ENCODE data around the gene PLEKHG4B. TPM values are rescaled to one million over a fixed set of nuclear protein-coding genes. Genes with fewer than 3 reads are reported as not detected.

Gene PLEKHG4B
- polyA plus RNA-seq, 1 of the 3 experiments (the other 2 are of a cell fraction) = 0.18 TPM

GRCh38 chr5:110270-110888 lies 18.4 kb downstream of the PLEKHG4B start:
- no peaks in the 10 kb centered on the region for H4K20me1 ChIP-seq (ENCODE audit: insufficient read depth)
- H3K27ac ChIP-seq (ENCODE audit: low read depth in 2 of 2, low read length in 1 of 2) = no peak overlapping the region
- H3K4me2 ChIP-seq = no peak overlapping the region
- DNase-seq = no peak
- no peaks in the 10 kb centered on the region; a peak in 1 of 4 replicates for H3K4me1 ChIP-seq (ENCODE audit: control insufficient read depth in 1 of 2, insufficient read depth in 2 of 2, low read depth in 1 of 2, low read length in 1 of 2)
- ChIA-PET POLR2A (no interaction called here), CTCF (no interaction called here)
- peaks cover 1% of the 10 kb centered on the region; the same call in 1 of the 2 replicates for H3K27me3 ChIP-seq (ENCODE audit: insufficient read depth)
- WGBS (ENCODE audit: low lambda C conversion rate) = 63% methylated on average over 26 of the region's 26 CpGs
- H3K9ac ChIP-seq = no peak overlapping the region
- TF ChIP-seq TCF12 (IDR thresholded peaks at IDR 0.05) (no peak), USF2 (IDR thresholded peaks at IDR 0.05; ENCODE audit: borderline replicate concordance, low read depth, low read length) (no peak), FOXJ3 (CRISPR knock-in tag; IDR thresholded peaks at IDR 0.05) (no peak), FOSL2 (IDR thresholded peaks at IDR 0.05; ENCODE audit: borderline replicate concordance, low read depth) (no peak), USF1 (IDR thresholded peaks at IDR 0.05; ENCODE audit: borderline replicate concordance, low read depth) (no peak), TAF1 (IDR thresholded peaks at IDR 0.05; ENCODE audit: borderline replicate concordance, low read depth, low read length) (no peak), MEF2A (IDR thresholded peaks at IDR 0.05; ENCODE audit: borderline replicate concordance, low read depth) (no peak), GABPA (IDR thresholded peaks at IDR 0.05; ENCODE audit: low read depth) (no peak), NFIC (IDR thresholded peaks at IDR 0.05; ENCODE audit: borderline replicate concordance) (no peak), RFX5 (IDR thresholded peaks at IDR 0.05; ENCODE audit: low read length) (no peak), CTCF (IDR thresholded peaks at IDR 0.05) (no peak), JUND (IDR thresholded peaks at IDR 0.05) (no peak), POLR2AphosphoS5 (IDR thresholded peaks at IDR 0.05; ENCODE audit: low read depth, low read length) (no peak)
- H2AFZ ChIP-seq (ENCODE audit: low read depth) = no peak overlapping the region
- H3K9me2 ChIP-seq = no peaks in the 10 kb centered on the region
- H3K79me2 ChIP-seq (ENCODE audit: insufficient read depth) = no peaks in the 10 kb centered on the region
- no peaks in the 10 kb centered on the region for H3K9me3 ChIP-seq
- H3K36me3 ChIP-seq (replicated peaks in 1 of 2; ENCODE audit: control insufficient read depth in 1 of 2, insufficient read depth in 2 of 2, low read length in 1 of 2) = no peaks in the 10 kb centered on the region
- no peak overlapping the region for H3K4me3 ChIP-seq (ENCODE audit: low read depth in 2 of 2, low read length in 1 of 2)
- H3F3A ChIP-seq (replicated peaks; ENCODE audit: insufficient read depth) = no peaks in the 10 kb centered on the region

GRCh38 chr5:111171-111570 lies 19.2 kb downstream of the PLEKHG4B start:
- H2AFZ ChIP-seq (ENCODE audit: low read depth) = no peak overlapping the region
- no peak for TF ChIP-seq ELF1 (IDR thresholded peaks at IDR 0.05)
- TF ChIP-seq FOXJ3 (CRISPR knock-in tag; IDR thresholded peaks at IDR 0.05) = no peak
- TF ChIP-seq RCOR1 (IDR thresholded peaks at IDR 0.05; ENCODE audit: low read length) = no peak
- no peak for TF ChIP-seq USF1 (IDR thresholded peaks at IDR 0.05; ENCODE audit: borderline replicate concordance, low read depth)
- no peak for TF ChIP-seq RAD21 (IDR thresholded peaks at IDR 0.05; ENCODE audit: low read length)
- no peak for TF ChIP-seq MEF2A (IDR thresholded peaks at IDR 0.05; ENCODE audit: borderline replicate concordance, low read depth)
- TF ChIP-seq PBX3 (IDR thresholded peaks at IDR 0.05) = no peak
- no peak for TF ChIP-seq SIN3A (IDR thresholded peaks at IDR 0.05; ENCODE audit: borderline replicate concordance, low read depth, low read length)
- no peak for TF ChIP-seq MXI1 (IDR thresholded peaks at IDR 0.05; ENCODE audit: low read depth, low read length)
- no peak for TF ChIP-seq JUND (IDR thresholded peaks at IDR 0.05)
- TF ChIP-seq IRF3 (IDR thresholded peaks at IDR 0.05; ENCODE audit: low read depth, low read length) = no peak
- no peak for TF ChIP-seq GABPA (IDR thresholded peaks at IDR 0.05; ENCODE audit: low read depth)
- no peak for TF ChIP-seq NRF1 (IDR thresholded peaks at IDR 0.05; ENCODE audit: low read depth, low read length)
- TF ChIP-seq EP300 (IDR thresholded peaks at IDR 0.05; ENCODE audit: borderline replicate concordance in 1 of 2, low read depth in 1 of 2, low read length in 1 of 2) = no peak
- TF ChIP-seq TCF12 (IDR thresholded peaks at IDR 0.05) = no peak
- TF ChIP-seq YY1 (IDR thresholded peaks at IDR 0.05; ENCODE audit: low read depth) = no peak
- ChIA-PET CTCF (no interaction called here), POLR2A (no interaction called here)
- H3K27me3 ChIP-seq (ENCODE audit: insufficient read depth) = no peaks in the 10 kb centered on the region
- H3K79me2 ChIP-seq (ENCODE audit: insufficient read depth) = no peaks in the 10 kb centered on the region
- H4K20me1 ChIP-seq (ENCODE audit: insufficient read depth) = no peaks in the 10 kb centered on the region
- H3K36me3 ChIP-seq (replicated peaks in 1 of 2; ENCODE audit: control insufficient read depth in 1 of 2, insufficient read depth in 2 of 2, low read length in 1 of 2) = no peaks in the 10 kb centered on the region
- H3K4me3 ChIP-seq (ENCODE audit: low read depth in 2 of 2, low read length in 1 of 2) = no peak overlapping the region
- H3K4me1 ChIP-seq (ENCODE audit: control insufficient read depth in 1 of 2, insufficient read depth in 2 of 2, low read depth in 1 of 2, low read length in 1 of 2) = no peaks in the 10 kb centered on the region; a peak in 1 of 4 replicates
- no peak for DNase-seq
- H3K9me3 ChIP-seq = no peaks in the 10 kb centered on the region
- 80% methylated on average over 1 of the region's 5 CpGs for WGBS (ENCODE audit: low lambda C conversion rate)
- H3K9me2 ChIP-seq = no peaks in the 10 kb centered on the region
- no peak overlapping the region for H3K27ac ChIP-seq (ENCODE audit: low read depth in 2 of 2, low read length in 1 of 2)
- no peak overlapping the region for H3K9ac ChIP-seq
- no peaks in the 10 kb centered on the region for H3F3A ChIP-seq (replicated peaks; ENCODE audit: insufficient read depth)
- H3K4me2 ChIP-seq = no peak overlapping the region

Measured in SK-N-SH (cell line).